SKM-1 (cell line): Measurements from ENCODE around the gene DRD2.

ENCODE experiments used
- DNase-seq: peaks from one replicate; lab custom pipeline; 2025; ENCODE audit not compliant: unreplicated experiment; lab: John Stamatoyannopoulos, UW

Gene DRD2

DNA sequence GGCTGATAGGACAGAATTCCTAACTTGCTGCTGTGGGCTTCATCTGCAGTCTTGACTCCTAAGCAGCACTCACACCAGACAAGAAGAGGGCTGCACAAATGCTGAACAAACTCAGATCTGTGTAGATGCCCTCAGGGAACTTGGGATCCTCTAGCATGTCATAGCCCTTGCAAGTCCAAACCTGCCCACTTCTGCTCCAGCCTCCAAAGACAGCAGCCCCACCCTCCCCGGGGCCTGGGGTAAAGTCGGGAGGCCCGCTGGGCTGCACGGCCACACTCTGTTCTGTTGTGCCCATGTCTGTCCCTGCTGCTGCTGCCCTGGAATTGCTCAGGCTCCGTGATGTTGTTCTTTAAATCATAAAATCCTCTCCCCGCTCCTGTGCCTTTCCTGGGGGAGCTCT, 28.3 kb downstream of the DRD2 start:
- no peak for DNase-seq

GRCh38 chr11:113446112-113446511, 29.1 kb downstream of the DRD2 start:
- no peak for DNase-seq

DNA sequence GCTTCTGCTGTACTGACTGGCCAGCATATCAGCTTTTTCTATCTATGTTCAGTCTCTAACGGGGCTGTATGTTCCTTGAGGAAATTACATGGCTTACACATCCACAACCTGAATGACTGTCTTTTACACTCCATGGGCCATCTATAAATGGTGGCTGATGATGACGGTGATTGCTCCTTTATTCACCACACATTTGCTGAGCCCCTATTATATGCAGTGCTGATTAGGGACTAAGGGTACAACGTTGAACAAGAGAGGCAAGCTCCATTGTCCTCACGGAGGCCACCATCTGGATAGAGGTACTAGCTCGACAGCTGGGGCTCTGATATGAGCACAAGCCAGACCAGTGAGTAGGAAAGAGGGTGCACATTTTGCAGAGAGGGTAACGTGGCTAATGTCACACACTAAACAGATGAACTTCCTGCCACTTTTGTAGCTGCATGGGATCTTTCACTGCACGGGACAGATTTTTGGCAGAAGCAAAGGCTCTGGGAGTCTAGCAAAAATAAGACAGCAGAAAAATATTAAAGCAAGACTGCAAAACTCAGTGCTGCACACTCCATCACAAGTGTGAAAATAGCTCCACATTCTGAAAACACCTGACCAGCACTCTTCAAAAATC, 30.6 kb downstream of the DRD2 start:
- DNase-seq = no peak

- DNase-seq = no peak
Observed at GRCh38 chr11:113440816-113441215, 34.4 kb downstream of the DRD2 start.

GRCh38 chr11:113436672-113437252, 38.4 kb downstream of the DRD2 start:
- DNase-seq = no peak

GRCh38 chr11:113435190-113435968, 39.8 kb downstream of the DRD2 start:
- DNase-seq = no peak

GRCh38 chr11:113431746-113432145, 43.5 kb downstream of the DRD2 start:
- DNase-seq = no peak

DNA sequence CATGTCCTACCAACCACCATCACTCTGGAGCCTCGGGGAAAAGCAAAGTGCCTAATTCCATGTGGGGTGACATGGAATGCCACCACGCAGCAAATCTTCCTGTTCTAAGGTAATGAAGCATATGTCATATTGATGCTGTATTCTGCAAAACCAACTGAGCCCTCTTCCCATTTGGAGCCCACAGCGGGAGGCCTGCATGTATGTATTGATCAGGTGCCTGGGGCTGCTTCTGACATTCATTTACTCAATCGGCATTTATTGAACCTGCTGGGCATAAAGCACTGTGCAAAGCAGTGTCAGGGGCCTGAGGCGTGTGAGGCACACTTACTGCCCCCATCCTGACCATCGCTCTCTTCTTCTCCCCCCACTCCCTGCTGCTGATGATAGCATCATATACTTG, 48.5 kb downstream of the DRD2 start:
- no peak for DNase-seq

DNA sequence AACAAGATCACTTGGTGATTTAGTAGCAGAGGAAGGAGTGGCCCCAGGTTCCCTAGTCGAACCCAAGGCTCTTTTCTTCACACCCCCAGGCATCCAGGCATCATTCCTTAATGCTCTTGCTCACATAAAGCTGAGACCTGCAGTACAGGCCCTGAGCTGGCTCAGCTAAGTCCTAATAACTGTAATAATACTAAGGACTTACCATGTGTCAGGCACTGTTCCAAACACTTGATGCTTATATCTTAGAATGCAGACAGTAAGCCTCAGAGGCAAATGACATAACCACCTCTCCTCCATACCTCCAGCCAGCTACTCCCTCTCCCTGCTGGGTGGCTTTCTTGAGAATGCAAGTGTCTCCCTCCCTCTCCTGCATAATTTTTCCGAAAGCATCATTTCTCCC, 54.4 kb downstream of the DRD2 start:
- DNase-seq = no peak

DNA sequence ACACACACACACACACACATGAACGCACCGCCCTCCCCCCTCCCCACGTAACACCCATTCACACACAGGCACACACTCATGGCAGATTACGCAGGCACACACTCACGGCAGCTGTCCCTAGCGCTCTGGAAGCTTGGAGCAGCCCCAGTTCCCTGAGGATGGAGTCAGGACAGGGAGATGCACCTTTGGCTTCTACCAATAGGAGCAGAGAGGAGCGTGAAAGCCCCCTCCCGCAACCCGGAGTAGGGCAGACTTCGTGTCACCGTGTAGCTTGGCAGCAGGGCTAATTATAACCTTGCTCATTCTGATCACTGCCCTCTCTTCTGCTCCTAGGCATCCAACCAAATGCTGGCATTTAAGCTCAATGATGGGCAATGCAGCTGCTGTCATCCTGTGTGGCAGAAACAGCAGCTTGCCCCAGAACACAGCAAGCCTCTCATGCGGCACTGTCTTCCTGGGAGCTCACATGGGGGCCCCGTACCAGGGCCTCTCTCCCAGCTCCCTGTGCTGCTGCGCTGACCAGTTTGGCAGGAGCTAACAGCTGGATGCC, 55.7 kb downstream of the DRD2 start:
- no peak for DNase-seq

- DNase-seq = no peak
Observed at GRCh38 chr11:113417428-113417827, 57.8 kb downstream of the DRD2 start.

DNA sequence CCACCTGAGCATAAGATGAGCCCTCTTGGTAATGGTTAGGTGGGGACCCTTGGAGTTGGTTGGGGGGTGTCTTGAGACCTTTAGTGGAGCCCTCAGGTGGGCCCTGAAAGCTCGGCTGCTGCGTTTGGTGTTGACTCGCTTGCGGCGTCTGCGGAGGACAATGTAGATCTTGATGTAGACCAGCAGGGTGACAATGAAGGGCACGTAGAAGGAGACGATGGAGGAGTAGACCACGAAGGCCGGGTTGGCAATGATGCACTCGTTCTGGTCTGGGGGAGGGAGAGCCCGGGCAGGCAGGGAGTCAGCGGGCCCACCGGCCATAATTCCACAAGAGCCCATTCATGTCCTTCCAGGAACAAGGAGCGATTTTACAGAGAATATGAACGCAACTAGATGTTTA, 59.9 kb downstream of the DRD2 start:
- DNase-seq = no peak

GRCh38 chr11:113412675-113413074, 62.5 kb downstream of the DRD2 start:
- no peak for DNase-seq

DNA sequence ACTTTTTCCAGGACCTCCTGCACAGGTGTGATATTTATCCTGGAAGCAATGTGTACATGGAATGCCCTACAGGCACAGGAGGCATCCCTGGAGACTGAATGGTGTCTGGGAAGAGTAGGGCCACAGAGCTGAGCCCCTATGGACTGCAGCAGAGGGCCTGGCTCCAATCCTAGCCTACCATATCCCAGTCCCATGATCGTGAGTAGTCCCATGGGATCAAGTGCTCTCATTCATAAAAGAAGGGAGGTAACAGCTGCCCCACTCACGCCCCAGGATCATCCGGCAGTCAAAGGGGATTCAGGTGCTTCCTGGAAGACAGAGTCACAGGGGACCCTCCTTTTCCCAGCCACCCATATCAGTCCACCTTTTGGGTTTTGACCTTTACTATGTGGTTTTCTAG, 63.7 kb downstream of the DRD2 start:
- no peak for DNase-seq

- DNase-seq = no peak
Observed at GRCh38 chr11:113410414-113411135, 64.6 kb downstream of the DRD2 start.

- no peak for DNase-seq
Observed at GRCh38 chr11:113409526-113409925, 65.7 kb downstream of the DRD2 start.

DNA sequence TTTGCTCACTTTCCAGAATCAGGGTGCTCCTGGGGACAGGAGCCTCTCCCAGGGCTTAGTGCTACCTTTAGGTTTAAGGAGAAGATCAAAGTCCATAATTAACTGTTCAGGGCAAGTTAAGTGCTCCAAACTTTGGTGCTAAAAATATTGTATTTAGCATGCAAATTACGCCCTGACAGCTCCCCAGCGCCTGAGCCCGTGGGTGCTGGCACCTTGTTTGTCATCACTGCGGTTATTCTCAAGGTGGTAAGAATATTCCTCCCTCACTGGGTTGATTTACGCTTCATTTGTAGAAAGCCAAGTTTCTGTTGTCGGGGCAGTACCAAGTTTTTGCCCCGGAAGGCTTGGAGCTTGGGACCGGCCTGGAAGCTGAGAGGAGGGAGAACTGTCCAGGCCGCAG, 66.3 kb downstream of the DRD2 start:
- DNase-seq = no peak

DNA sequence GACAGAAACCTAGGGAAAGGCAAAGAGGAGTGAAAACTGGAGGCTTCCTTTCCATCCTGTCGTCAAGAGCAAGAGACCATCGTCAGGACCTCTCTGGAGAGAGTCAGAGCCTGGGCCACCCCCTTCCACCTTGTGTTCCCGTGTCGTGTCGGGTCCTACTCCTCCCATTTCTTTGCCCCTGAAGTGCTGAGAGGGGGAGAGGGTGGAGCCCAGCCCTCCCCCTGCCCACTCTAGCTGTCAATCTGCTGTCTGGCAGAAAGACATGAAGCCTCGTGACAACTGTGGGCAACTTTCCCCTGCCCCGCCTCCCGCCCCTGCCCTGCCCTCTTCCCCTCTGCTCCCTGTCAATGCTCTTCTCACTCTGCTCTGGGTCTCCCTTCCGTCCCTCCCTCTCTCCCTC, 67.0 kb downstream of the DRD2 start:
- no peak for DNase-seq

DNA sequence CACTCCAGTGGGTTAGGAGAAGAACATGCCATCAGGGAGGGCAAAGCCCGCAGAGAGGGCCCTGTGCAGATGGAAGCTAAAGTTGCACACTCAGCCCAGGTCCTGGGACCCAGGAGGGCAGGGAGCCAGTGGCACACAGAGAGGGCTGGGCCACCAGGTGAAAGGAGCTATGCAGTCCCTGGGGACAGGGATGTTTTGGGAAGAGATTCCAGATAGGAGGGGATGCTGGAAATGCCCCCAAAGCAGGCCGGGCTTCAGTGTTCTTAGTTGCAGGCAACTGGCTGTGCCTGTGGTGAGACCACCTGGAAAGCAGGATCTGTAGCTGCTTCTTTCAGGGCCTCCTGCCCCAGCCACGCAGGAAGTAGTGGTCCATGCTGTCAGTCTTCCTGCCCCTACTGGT, 68.0 kb downstream of the DRD2 start:
- DNase-seq = no peak

- DNase-seq = no peak
Observed at GRCh38 chr11:113405724-113406478, 69.3 kb downstream of the DRD2 start.
